Neural cell (in vitro differentiated cells): ENCODE data around the gene LGALS12. TPM values are rescaled to one million over a fixed set of nuclear protein-coding genes. Genes with fewer than 3 reads are reported as not detected.
"Not testable (repeated sequence)": the region's sequence is repeated elsewhere in the genome, so short reads cannot be mapped to it uniquely, and the experiment has no call there.

Experiments
- H2AFZ ChIP-seq: fragments of 200-600, 300-800 bp; sonication (generic), shearing (Covaris generic); 2 replicates; pipeline ENCODE4 v1.6.0; 2014; ENCODE audit warnings: low read depth, mild to moderate bottlenecking, antibody characterized with exemption, low read length, moderate library complexity
- H3F3A ChIP-seq: fragments of 200-600 bp; shearing (Covaris generic); 2 replicates; pipeline ENCODE4 v1.6.1; 2016; ENCODE audit warnings: mild to moderate bottlenecking, moderate library complexity, mixed read lengths, antibody characterized with exemption, low read length; ENCODE audit not compliant: insufficient read depth, poor library complexity, severe bottlenecking
- H3K27ac ChIP-seq: fragments of 200-600, 300-800 bp; sonication (generic), shearing (Covaris generic); 2 replicates; pipeline ENCODE4 v1.5.1; 2014; ENCODE audit warnings: mild to moderate bottlenecking, low read length, moderate library complexity
- H3K27me3 ChIP-seq: fragments of 300-800, 200-600 bp; sonication (generic), shearing (Covaris generic); 2 replicates; pipeline ENCODE4 v1.6.0; 2014; ENCODE audit warnings: mild to moderate bottlenecking, low read depth, low read length, moderate library complexity; ENCODE audit not compliant: insufficient read depth
- H3K36me3 ChIP-seq: fragments of 300-800, 200-600 bp; sonication (generic), shearing (Covaris generic); 2 replicates; pipeline ENCODE4 v1.5.1; 2014; ENCODE audit warnings: mild to moderate bottlenecking, antibody characterized with exemption, low read length, moderate library complexity; ENCODE audit not compliant: insufficient read depth
- H3K4me2 ChIP-seq: fragments of 300-800, 200-600 bp; sonication (generic), shearing (Covaris generic); 2 replicates; pipeline ENCODE4 v1.6.0; 2014; ENCODE audit warnings: mild to moderate bottlenecking, low read length
- H3K4me3 ChIP-seq: fragments of 300-800, 200-600 bp; sonication (generic), shearing (Covaris generic); 2 replicates; pipeline ENCODE4 v1.5.1; 2014; ENCODE audit warnings: mild to moderate bottlenecking, low read length, moderate library complexity
- H3K79me2 ChIP-seq: fragments of 200-600 bp; shearing (Covaris generic); replicated peaks from 2 replicates; pipeline ENCODE4 v1.6.0; 2014; ENCODE audit warnings: mild to moderate bottlenecking, low read length, moderate library complexity; ENCODE audit not compliant: insufficient read depth
- H3K9ac ChIP-seq: fragments of 300-800, 200-600 bp; sonication (generic), shearing (Covaris generic); 2 replicates; pipeline ENCODE4 v1.6.1; 2016; ENCODE audit warnings: mild to moderate bottlenecking, low read length, mixed read lengths
- H3K9me2 ChIP-seq: fragments of 200-600 bp; shearing (Covaris generic); 2 replicates; pipeline ENCODE4 v1.6.1; 2016; ENCODE audit warnings: mild to moderate bottlenecking, low read length, mixed read lengths; ENCODE audit not compliant: insufficient read depth
- H3K9me3 ChIP-seq: fragments of 200-600, 300-800 bp; sonication (generic), shearing (Covaris generic); 2 replicates; pipeline ENCODE4 v1.6.1; 2016; ENCODE audit warnings: mild to moderate bottlenecking, mixed run types, low read length, moderate library complexity, mixed read lengths
- H4K20me1 ChIP-seq: fragments of 200-600 bp; shearing (Covaris generic); 2 replicates; pipeline ENCODE4 v1.6.1; 2016; ENCODE audit warnings: mild to moderate bottlenecking, mixed run types; ENCODE audit not compliant: insufficient read depth
- EP300 ChIP-seq: fragments of 450-650 bp; conservative IDR thresholded peaks from 2 replicates; pipeline ENCODE4 v1.6.1; 2014; ENCODE audit warnings: antibody characterized with exemption, mild to moderate bottlenecking, moderate library complexity; ENCODE audit not compliant: poor library complexity, severe bottlenecking
- EZH2 ChIP-seq: fragments of 200-600, 300-800 bp; shearing (Covaris generic), sonication (generic); IDR thresholded peaks from 2 replicates; pipeline ENCODE4 v1.6.1; 2014; ENCODE audit warnings: antibody characterized with exemption, low read length, borderline replicate concordance, mild to moderate bottlenecking; ENCODE audit not compliant: insufficient read depth, poor library complexity, severe bottlenecking
- MXI1 ChIP-seq: fragments of 450-650 bp; conservative IDR thresholded peaks from 2 replicates; pipeline ENCODE4 v1.6.1; 2014; ENCODE audit warnings: antibody characterized with exemption, mild to moderate bottlenecking; ENCODE audit not compliant: poor library complexity, severe bottlenecking
- POLR2AphosphoS5 ChIP-seq: IDR thresholded peaks from 2 replicates; pipeline ENCODE4 v1.6.1; 2012
- RAD21 ChIP-seq: fragments of 450-650 bp; conservative IDR thresholded peaks from 2 replicates; pipeline ENCODE4 v1.6.1; 2014; ENCODE audit warnings: antibody characterized with exemption, mild to moderate bottlenecking, moderate library complexity
- SMC3 ChIP-seq: fragments of 450-650 bp; conservative IDR thresholded peaks from 2 replicates; pipeline ENCODE4 v1.6.1; 2014; ENCODE audit warnings: antibody characterized with exemption, mild to moderate bottlenecking, moderate library complexity; ENCODE audit not compliant: poor library complexity
- TAF1 ChIP-seq: IDR thresholded peaks from 2 replicates; pipeline ENCODE4 v1.6.1; 2012; ENCODE audit warnings: low read depth
- polyA plus RNA-seq: library from polyadenylated mRNA; depleted of rRNA; stranded (reverse); fragments of >200 nt; gene quantifications from 2 replicates; pipeline ENCODE4 v1.2.3, GENCODE V29; 2014
- TF ChIP-seq, protein P1 (sequence below): fragments of 450-650 bp; IDR thresholded peaks from 2 replicates; pipeline ENCODE4 v1.5.1; 2014; ENCODE audit warnings: antibody characterized with exemption, mild to moderate bottlenecking, moderate library complexity; ENCODE audit not compliant: poor library complexity, severe bottlenecking
- TF ChIP-seq, protein P2 (sequence below): IDR thresholded peaks from 2 replicates; pipeline ENCODE4 v1.6.1; 2012; ENCODE audit warnings: borderline replicate concordance

The LGALS12 gene
- polyA plus RNA-seq, 1 donor from 2014 or later, result not detected

DNA sequence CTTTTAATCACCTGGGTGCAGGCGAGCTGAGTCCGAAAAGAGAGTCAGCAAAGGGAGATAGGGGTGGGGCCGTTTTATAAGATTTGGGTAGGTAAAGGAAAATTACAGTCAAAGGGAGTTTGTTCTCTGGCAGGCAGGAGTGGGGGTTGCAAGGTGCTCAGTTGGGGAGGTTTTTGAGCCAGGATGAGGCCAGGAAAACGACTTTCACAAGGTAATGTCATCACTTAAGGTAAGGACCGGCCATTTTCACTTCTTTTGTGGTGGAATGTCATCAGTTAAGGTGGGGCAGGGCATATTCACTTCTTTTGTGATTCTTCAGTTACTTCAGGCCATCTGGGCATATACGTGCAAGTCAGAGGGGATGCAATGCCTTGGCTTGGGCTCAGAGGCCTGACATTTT, 23.5 kb downstream of the LGALS12 start:
- not testable (repeated sequence) for H3K4me2 ChIP-seq

DNA sequence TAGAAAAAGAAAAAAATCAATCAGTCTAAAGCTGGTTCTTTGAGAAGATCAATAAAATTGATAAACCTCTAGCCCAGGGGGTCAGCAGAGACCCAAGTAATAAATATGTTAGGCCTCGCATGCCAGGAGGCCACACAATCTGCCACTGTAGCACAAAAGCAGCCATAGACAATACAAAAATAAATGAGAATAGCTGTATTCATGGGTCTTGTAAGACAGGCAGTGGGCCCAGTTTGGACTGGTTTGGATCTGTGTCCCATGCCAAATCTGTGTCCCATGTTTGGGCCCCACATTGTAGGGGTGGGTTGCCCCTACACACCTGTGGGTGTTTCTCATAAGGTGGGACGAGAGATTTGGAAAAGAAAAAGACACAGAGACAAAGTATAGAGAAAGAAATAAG, 24.1 kb downstream of the LGALS12 start:
- Histone ChIP-seq H3K27me3 (peaks cover 9% of the 10 kb centered on the region), H3K9me3 (no peaks in the 10 kb centered on the region), H4K20me1 (no peaks in the 10 kb centered on the region), H3K36me3 (no peaks in the 10 kb centered on the region), H3K4me3 (no peak overlapping the region), H3K27ac (no peak overlapping the region), H3K4me2 (no peak overlapping the region), H3K9me2 (no peaks in the 10 kb centered on the region), H3F3A (no peaks in the 10 kb centered on the region), H2AFZ (no peak overlapping the region), H3K9ac (no peak overlapping the region), H3K79me2 (no peaks in the 10 kb centered on the region)
- no peak for TF ChIP-seq EP300
- TF ChIP-seq MXI1, result no peak
- TF ChIP-seq POLR2AphosphoS5, result no peak
- no peak for TF ChIP-seq EZH2
- TF ChIP-seq, protein P1, sequence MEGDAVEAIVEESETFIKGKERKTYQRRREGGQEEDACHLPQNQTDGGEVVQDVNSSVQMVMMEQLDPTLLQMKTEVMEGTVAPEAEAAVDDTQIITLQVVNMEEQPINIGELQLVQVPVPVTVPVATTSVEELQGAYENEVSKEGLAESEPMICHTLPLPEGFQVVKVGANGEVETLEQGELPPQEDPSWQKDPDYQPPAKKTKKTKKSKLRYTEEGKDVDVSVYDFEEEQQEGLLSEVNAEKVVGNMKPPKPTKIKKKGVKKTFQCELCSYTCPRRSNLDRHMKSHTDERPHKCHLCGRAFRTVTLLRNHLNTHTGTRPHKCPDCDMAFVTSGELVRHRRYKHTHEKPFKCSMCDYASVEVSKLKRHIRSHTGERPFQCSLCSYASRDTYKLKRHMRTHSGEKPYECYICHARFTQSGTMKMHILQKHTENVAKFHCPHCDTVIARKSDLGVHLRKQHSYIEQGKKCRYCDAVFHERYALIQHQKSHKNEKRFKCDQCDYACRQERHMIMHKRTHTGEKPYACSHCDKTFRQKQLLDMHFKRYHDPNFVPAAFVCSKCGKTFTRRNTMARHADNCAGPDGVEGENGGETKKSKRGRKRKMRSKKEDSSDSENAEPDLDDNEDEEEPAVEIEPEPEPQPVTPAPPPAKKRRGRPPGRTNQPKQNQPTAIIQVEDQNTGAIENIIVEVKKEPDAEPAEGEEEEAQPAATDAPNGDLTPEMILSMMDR, result no peak
- TF ChIP-seq SMC3, result no peak
- TF ChIP-seq TAF1, result no peak
- TF ChIP-seq, protein P2, sequence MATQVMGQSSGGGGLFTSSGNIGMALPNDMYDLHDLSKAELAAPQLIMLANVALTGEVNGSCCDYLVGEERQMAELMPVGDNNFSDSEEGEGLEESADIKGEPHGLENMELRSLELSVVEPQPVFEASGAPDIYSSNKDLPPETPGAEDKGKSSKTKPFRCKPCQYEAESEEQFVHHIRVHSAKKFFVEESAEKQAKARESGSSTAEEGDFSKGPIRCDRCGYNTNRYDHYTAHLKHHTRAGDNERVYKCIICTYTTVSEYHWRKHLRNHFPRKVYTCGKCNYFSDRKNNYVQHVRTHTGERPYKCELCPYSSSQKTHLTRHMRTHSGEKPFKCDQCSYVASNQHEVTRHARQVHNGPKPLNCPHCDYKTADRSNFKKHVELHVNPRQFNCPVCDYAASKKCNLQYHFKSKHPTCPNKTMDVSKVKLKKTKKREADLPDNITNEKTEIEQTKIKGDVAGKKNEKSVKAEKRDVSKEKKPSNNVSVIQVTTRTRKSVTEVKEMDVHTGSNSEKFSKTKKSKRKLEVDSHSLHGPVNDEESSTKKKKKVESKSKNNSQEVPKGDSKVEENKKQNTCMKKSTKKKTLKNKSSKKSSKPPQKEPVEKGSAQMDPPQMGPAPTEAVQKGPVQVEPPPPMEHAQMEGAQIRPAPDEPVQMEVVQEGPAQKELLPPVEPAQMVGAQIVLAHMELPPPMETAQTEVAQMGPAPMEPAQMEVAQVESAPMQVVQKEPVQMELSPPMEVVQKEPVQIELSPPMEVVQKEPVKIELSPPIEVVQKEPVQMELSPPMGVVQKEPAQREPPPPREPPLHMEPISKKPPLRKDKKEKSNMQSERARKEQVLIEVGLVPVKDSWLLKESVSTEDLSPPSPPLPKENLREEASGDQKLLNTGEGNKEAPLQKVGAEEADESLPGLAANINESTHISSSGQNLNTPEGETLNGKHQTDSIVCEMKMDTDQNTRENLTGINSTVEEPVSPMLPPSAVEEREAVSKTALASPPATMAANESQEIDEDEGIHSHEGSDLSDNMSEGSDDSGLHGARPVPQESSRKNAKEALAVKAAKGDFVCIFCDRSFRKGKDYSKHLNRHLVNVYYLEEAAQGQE, result no peak
- no peak for TF ChIP-seq RAD21

More for the DNA sequence above, 23.5 kb downstream of the LGALS12 start:
- not testable (repeated sequence) for H3K9me2 ChIP-seq, H3K27me3 ChIP-seq, H3F3A ChIP-seq, H2AFZ ChIP-seq, H3K36me3 ChIP-seq, H3K9me3 ChIP-seq, H4K20me1 ChIP-seq, H3K9ac ChIP-seq, H3K4me3 ChIP-seq, H3K27ac ChIP-seq, H3K79me2 ChIP-seq

DNA sequence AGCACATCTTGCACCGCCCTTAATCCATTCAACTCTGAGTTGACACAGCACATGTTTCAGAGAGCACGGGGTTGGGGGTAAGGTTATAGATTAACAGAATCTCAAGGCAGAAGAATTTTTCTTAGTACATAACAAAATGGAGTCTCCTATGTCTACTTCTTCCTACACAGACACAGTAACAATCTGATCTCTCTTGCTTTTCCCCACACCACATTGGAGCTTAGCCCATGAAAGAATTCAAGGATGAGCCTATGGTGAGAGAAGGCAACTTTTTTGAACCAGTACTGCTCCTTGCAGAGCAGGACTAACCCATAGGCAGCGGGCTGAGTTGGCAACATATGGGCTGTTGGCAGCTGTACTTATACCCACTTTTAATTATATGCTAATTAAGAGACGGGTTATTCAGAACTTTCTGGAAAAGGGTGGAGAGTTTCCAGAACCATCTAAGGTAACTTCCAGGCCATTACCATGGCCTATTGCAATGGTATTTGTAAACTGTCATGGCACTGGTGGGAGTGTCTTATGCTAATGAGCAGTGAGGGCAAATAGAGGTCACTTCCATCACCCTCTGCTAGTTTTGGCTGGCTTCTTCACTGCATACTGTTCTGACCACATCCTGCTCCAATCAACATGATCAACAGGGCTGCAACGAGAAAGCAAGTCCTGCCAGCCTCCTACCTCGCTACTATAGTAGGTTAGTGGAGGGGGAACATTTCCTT, 25.3 kb downstream of the LGALS12 start:
- not testable (repeated sequence) for H4K20me1 ChIP-seq, H2AFZ ChIP-seq, H3K9me3 ChIP-seq, H3K79me2 ChIP-seq, H3K27ac ChIP-seq, H3F3A ChIP-seq, H3K4me3 ChIP-seq, H3K9ac ChIP-seq, H3K4me2 ChIP-seq, H3K27me3 ChIP-seq, H3K36me3 ChIP-seq, H3K9me2 ChIP-seq
